GM12873 (cell line): ENCODE measurements around the gene L1CAM.

Experiments used
- CTCF ChIP-seq: IDR thresholded peaks from 2 replicates; pipeline ENCODE4 v1.5.1; 2012; ENCODE audit warnings: low read depth, mild to moderate bottlenecking, moderate library complexity, low read length, control low read depth; ENCODE audit not compliant: insufficient read depth; ENCODE audit errors: missing control alignments

The L1CAM gene

GRCh38 chrX:153875391-153876111 lies 10.4 kb downstream of the L1CAM start:
- TF ChIP-seq CTCF, result no peak

GRCh38 chrX:153874366-153875125 lies 11.4 kb downstream of the L1CAM start:
- no peak for TF ChIP-seq CTCF

GRCh38 chrX:153874085-153874365 lies 11.9 kb downstream of the L1CAM start:
- no peak for TF ChIP-seq CTCF

GRCh38 chrX:153873282-153874084 lies 12.5 kb downstream of the L1CAM start:
- TF ChIP-seq CTCF, result no peak

DNA sequence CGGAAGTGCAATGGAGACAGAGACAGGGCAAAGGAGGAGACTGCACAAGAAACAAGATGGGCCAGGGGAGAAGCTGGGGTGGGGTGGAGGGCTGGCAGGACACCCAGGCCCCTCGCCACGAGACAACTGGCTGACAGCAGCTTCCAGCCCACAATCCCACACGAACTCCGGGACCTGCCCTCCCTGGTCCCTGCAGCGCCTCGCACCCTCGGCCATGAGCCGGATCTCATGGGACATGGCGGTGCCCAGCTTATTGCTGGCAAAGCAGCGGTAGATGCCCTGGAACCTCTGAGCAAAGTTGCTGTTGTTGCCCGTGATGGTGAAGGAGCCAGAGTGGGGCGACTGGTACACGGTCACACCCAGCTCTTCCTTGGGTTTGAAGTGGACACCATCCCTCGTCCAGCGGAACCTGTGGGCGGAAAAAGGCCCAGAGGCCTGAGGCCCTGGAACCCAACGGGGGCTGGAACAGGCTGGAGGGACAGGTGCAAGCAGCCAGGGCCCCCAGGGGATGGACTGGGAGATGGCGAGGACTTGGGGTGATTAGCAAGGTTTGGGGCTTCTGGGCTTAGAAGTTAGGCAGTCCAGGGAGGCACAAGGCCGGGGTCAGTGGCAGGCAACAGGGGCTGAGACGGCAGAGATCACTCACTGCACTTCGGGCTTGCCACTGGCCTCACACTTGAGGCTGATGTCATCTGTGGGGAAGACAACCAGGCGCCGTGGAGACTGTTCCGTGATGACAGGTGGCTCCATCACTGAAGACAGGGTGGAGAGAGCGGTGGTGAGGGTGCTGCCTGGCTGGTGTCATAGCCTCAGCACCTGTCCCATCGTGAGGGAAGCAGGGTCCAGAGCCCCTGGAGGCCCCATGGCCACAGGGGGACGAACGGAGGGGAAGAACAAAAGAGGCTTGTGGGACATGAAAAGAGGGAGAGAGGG lies 13.8 kb downstream of the L1CAM start:
- TF ChIP-seq CTCF, result no peak

GRCh38 chrX:153871451-153871850 lies 14.5 kb downstream of the L1CAM start:
- TF ChIP-seq CTCF, result no peak
